ENCODE results near the gene UBL3.

UBL3 gene

DNA sequence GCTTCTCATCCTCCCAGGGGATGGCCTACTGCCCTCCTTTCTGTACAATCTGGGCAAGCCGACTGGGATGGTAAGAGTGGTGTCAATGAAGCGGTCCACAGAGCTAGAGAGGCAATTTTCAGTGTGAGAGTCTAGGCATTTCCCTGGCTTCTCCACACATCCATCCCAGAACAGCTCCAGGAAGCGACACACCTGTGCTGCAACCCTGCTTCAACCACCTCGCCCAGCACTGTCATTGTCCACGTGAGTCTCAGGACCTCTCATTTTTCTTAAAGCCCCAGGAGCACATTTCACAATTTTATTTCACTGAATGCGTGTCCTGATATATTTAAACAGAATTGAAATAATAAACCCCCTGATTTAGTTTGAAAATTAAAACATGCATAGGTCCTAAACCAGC, 15.5 kb upstream of the UBL3 start:
- H3K4me3 Mint-ChIP-seq, result no peak overlapping the region
- peaks cover 14% of the 10 kb centered on the region for H3K4me1 Mint-ChIP-seq
- H3K36me3 Mint-ChIP-seq (ENCODE audit: low read depth), result no peaks in the 10 kb centered on the region
- peaks cover 17% of the 10 kb centered on the region for H3K27me3 Mint-ChIP-seq (ENCODE audit: low read depth, poor library complexity)
- no peak for DNase-seq
- H3K9me3 Mint-ChIP-seq, result no peaks in the 10 kb centered on the region
- H3K27ac Mint-ChIP-seq, result no peak overlapping the region
- TF ChIP-seq, protein P1, sequence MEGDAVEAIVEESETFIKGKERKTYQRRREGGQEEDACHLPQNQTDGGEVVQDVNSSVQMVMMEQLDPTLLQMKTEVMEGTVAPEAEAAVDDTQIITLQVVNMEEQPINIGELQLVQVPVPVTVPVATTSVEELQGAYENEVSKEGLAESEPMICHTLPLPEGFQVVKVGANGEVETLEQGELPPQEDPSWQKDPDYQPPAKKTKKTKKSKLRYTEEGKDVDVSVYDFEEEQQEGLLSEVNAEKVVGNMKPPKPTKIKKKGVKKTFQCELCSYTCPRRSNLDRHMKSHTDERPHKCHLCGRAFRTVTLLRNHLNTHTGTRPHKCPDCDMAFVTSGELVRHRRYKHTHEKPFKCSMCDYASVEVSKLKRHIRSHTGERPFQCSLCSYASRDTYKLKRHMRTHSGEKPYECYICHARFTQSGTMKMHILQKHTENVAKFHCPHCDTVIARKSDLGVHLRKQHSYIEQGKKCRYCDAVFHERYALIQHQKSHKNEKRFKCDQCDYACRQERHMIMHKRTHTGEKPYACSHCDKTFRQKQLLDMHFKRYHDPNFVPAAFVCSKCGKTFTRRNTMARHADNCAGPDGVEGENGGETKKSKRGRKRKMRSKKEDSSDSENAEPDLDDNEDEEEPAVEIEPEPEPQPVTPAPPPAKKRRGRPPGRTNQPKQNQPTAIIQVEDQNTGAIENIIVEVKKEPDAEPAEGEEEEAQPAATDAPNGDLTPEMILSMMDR (IDR thresholded peaks at IDR 0.05), result no peak

DNA sequence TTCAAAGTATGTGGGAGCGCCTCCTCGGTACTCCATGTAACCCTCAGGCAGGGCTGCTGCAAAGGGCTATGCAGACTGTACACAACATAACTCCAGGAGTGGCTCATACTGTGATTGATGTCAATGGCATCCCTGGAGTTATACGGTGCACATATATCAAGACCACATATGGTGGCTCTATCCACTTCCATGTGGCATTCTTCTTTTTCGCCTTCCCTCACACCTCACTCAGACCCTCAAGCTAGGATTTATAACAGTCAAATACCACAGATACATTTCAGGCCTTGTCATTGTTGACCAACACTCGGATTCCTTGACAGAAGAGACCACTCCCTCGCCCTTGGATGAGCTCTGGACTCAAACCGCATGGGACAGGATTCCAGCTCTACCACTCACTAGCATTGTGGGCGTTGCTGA, 11.3 kb upstream of the UBL3 start:
- Mint-ChIP-seq H3K9me3 (no peaks in the 10 kb centered on the region), H3K4me3 (no peak overlapping the region)

DNA sequence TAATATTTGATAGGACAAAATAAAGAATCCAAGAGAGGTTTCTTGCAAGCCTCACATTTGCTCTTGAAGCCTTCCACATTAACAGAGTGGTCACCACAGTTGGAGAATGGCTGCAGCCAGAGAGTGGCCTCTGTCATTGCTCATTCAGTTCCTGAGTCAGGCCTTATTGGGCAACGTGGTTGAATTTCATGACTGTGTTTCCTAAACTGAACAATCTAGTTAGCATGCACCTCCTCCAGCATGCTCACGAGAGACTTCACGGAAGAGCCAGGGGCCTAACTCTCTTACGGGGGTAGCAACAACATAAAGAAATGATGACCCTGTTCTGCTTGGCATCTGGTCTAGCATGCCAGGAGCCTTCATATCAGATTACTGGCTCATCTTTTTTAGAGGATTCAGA, 9.6 kb upstream of the UBL3 start:
- H3K27ac Mint-ChIP-seq, result no peak overlapping the region
- no peak for DNase-seq
- H3K4me3 Mint-ChIP-seq, result no peak overlapping the region
- H3K27me3 Mint-ChIP-seq (ENCODE audit: low read depth, poor library complexity), result peaks cover 10% of the 10 kb centered on the region
- H3K4me1 Mint-ChIP-seq, result peaks cover 15% of the 10 kb centered on the region
- H3K9me3 Mint-ChIP-seq, result no peaks in the 10 kb centered on the region
- TF ChIP-seq, protein P1 (IDR thresholded peaks at IDR 0.05), result no peak
- H3K36me3 Mint-ChIP-seq (ENCODE audit: low read depth), result no peaks in the 10 kb centered on the region

More for the DNA sequence above, 11.3 kb upstream of the UBL3 start:
- Mint-ChIP-seq H3K27ac (no peak overlapping the region), H3K27me3 (ENCODE audit: low read depth, poor library complexity) (peaks cover 10% of the 10 kb centered on the region), H3K4me1 (peaks cover 9% of the 10 kb centered on the region), H3K36me3 (ENCODE audit: low read depth) (no peaks in the 10 kb centered on the region)
- TF ChIP-seq, protein P1 (IDR thresholded peaks at IDR 0.05), result no peak
- no peak for DNase-seq

DNA sequence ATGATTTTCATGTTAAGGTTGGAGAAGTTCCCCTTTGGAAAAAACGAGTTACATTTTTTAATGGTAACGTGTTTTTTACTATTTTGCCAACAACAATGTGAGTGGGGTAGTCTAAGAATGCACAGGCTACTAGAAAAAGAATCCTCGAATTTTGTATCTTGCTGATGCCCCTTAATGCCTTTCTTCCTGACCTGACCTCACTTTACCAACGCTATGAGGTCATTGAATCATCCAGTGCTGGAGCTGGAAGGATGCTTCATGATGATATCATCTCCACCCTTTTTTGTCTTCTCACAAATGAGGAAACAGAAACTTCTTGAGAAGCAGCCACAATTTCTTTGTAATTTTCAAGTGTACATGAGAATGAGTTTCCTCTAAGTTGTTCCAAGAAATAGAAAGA, 8.2 kb upstream of the UBL3 start:
- no peak for DNase-seq
- H3K4me3 Mint-ChIP-seq, result no peak overlapping the region
- no peaks in the 10 kb centered on the region for H3K36me3 Mint-ChIP-seq (ENCODE audit: low read depth)
- H3K9me3 Mint-ChIP-seq, result no peaks in the 10 kb centered on the region
- H3K27me3 Mint-ChIP-seq (ENCODE audit: low read depth, poor library complexity), result peaks cover 13% of the 10 kb centered on the region
- TF ChIP-seq, protein P1 (IDR thresholded peaks at IDR 0.05), result no peak
- peaks cover 15% of the 10 kb centered on the region for H3K4me1 Mint-ChIP-seq
- H3K27ac Mint-ChIP-seq, result no peak overlapping the region

DNA sequence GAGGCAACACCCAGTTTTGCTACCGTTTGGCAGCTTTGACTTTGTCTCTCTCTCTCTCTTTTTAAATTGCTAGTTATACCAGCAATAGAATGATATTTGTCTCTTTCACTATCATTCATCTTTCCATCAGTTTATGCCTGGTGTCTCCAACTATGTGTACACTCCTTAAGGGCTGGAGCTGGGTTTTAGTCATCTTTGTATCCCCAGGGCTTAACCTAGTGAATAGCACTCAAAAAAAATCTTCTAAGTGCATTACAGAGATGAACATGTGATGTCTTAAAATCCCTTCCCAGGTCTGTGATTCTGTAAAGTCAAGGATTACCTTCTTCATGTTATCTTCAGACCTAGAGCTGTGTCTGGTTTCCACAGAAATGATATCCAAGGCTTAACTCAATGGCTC, 7.8 kb upstream of the UBL3 start:
- DNase-seq, result no peak
- peaks cover 13% of the 10 kb centered on the region for H3K27me3 Mint-ChIP-seq (ENCODE audit: low read depth, poor library complexity)
- H3K9me3 Mint-ChIP-seq, result no peaks in the 10 kb centered on the region
- no peak overlapping the region for H3K4me3 Mint-ChIP-seq
- H3K4me1 Mint-ChIP-seq, result peaks cover 15% of the 10 kb centered on the region
- no peaks in the 10 kb centered on the region for H3K36me3 Mint-ChIP-seq (ENCODE audit: low read depth)
- H3K27ac Mint-ChIP-seq, result no peak overlapping the region
- TF ChIP-seq, protein P1 (IDR thresholded peaks at IDR 0.05), result no peak

DNA sequence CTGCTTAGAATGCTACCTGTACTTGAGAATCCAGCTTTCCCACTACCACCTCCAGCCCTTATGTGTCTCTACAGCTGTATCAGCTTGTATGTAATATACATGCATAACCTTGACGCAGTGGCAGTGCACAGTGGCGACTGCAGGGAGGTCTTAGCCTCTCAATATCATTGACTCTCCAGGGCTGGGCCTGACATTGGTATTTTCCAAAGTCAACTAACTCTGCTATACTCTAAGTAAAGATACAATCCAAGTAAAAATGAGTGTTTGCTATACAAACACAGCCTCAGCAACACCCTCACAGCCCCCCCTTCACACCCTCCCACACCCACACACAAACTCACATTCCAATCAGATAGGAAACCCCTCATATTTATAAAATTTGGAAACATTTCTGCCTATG, 6.7 kb upstream of the UBL3 start:
- Mint-ChIP-seq H3K36me3 (ENCODE audit: low read depth) (no peaks in the 10 kb centered on the region), H3K4me1 (peaks cover 15% of the 10 kb centered on the region), H3K27me3 (ENCODE audit: low read depth, poor library complexity) (peaks cover 6% of the 10 kb centered on the region), H3K9me3 (no peaks in the 10 kb centered on the region), H3K4me3 (no peak overlapping the region), H3K27ac (no peak overlapping the region)
- DNase-seq, result no peak
- TF ChIP-seq, protein P1 (IDR thresholded peaks at IDR 0.05), result no peak
